HG02642 (cell line): ENCODE data around the gene ZNF2.
"Not testable (repeated sequence)": the region's sequence is repeated elsewhere in the genome, so short reads cannot be mapped to it uniquely, and the experiment has no call there.

Source experiments
- ATAC-seq: cut with Tn5 transposase; IDR thresholded peaks from one replicate; pipeline ENCODE4 v1.9.1; 2021; ENCODE audit warnings: mild to moderate bottlenecking; ENCODE audit not compliant: unreplicated experiment, poor library complexity

Gene ZNF2

DNA sequence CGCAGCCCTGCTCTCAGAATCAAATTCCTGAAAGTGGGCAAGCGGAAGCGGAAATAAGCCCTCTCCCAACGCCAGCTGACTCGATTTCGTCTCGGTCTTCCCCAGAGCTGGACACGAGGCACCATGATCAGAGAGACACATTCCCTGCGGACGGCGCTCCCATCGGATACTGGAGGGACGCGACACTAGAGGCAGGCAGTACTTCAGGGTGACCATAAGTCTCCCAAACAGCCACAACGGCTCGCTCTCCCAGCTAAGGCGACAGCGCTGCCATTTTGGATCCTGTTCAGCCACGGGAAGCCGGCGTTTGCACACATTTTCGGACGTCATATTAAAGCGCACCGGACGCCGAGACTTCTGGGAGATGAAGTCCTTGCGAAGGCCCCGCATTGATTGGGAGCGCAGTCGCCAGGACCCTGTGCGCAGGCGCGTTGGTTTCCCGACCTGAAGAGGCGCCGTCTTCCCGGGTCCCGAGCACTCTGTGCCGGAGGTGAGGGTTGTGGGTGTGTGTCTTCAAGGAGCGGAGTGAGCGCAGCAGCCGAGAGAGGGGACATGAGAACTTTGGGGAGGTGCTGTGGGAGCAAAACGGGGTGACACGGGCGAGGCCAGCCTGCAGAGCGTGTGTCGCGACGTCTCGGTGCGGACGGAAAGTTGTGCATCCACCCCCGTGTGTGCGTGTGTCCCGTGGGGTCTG is at the start of gene ZNF2:
ZNF2 (plus strand) TSS at position 439 of the 694 bp plus-strand sequence. CDS start 10,418 bp downstream, outside the sequence.
- peak; percentile 98 for ATAC-seq

DNA sequence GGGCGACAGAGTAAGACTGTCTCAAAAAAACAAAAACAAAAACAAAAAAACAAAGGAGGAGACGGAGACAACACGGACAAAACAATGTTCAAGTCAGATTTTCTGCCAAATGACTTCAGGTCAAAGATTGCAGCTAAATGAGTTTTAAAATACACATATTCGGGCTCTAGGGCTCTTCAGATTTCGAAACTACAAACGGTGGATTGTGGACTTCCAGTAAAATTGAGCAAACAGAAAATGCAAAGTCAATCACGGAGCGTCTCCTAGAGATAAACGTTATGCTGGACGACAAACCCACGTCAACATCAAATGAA is 44.6 kb upstream of the ZNF2 start:
- no peak for ATAC-seq

DNA sequence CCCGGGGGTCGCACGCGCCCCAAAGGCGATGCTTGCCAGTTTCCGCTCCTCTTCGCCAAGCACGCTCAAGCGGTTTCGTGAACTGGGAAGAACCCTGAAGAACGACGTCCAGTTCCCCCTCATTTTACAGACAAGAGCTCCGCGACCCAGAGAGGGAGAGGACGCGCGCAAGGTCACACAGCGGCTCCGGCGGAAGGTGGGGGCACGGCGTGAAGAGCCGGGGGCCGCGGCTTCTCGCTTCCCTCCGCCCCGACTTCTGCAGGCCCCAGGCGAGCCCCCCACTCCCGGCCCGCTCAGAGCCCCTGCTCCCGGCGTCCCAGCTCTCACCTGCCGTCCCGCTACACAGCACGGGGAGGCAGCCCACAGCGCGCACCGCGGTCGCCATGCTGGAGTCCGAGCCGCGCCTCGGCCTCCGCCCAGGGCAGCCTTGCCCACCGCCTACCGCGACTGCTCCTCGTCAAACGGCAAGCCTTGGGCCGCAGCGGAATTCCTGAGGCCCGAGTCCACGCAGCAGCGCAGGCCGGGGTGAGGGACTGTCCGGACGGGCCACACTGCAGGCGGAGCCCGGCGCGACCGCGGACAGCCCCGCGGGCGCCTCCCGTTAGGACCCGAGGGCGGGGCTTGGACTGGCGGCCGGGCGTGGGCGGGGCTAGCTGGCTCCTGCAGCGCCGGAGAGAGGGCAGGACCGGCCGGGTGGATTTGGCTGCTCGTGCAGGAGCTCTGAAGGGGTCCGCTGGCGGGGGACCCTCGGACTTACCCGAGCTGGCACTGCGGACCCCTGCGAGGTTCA is 44.0 kb upstream of the ZNF2 start, which contains the start of gene MRPS5:
MRPS5 (minus strand) TSS at position 402 of the 790 bp plus-strand sequence; CDS start at position 385, 17 bp downstream.
- peak; percentile 95 for ATAC-seq

DNA sequence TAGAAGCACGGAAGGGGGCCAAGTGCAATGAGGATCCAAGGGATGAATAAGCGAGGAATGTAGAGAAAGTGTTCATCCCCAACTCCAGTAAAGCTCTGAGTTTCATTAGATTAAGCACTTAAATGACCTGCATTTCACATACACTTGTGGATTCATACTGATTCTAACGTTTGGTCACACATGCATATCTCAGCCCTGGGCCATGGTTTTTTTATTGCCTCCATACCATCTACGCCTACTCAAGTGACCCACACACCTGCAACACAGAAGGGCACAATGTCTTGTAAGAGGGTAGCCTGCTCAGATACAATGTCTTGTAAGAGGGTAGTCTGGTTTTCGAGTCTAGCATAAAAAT is 43.4 kb upstream of the ZNF2 start:
- peak; percentile 3 for ATAC-seq

DNA sequence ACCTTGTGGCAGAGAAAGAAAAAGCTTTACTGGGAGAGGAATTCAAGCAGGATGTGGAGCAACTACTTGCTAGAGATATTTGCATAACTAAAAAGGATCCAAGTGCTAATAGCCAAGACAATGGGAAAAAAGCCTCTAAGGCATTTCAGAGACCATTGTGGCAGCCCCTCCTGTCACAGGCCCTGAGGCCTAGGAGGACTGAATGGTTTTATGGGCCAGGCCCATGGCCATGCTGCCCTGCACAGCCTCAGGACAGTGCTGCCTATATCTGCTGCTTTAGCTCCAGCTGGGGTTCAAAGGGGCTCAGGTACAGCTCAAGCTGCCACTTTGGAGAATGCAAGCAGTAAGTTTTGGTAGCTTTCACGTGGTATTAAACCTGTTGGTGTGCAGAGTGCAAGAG is 26.9 kb upstream of the ZNF2 start:
- ATAC-seq: no peak

DNA sequence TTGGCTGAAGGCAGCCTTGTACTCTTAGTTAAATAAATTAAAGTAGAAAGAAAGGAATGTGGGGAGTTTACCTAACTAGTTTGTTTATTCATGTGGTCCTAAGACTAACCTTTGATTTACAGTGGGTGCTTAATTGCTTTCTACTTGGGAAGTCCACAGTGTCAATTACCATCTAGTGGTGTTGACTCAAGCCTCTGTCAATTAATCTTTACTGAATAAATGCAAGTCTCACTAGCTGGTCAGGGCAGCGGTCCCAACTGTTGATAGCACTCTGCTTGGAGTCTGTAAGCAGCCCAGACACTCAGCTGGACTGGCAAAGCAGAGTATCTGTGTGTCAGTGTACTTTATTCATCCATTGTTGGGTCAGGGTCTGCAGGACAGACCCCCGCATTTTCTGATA is 21.8 kb upstream of the ZNF2 start:
- no peak for ATAC-seq

DNA sequence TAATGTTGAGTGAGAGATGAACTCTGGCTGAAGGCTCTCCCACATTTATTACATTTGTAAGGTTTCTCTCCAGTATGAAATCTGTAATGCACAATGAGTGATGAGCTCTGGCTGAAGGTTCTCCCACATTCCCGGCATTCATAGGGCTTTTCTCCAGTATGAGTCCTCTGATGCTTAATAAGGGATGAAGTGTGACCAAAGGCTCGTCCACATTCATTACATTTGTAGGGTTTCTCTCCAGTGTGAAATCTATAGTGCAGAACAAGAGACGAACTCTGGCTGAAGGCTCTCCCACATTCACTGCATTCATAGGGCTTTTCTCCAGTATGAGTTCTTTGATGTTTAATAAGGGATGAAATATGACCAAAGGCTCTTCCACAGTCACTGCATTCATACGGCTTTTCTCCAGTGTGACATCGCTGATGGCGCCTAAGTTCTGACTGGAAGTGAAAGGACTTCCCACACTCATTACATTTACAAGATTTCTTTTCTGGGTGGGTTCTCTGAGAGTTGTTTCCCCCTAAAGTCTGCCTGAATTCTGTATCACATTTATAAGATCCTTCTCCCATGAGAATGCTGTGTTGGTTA is 16.1 kb upstream of the ZNF2 start:
- ATAC-seq: no peak

DNA sequence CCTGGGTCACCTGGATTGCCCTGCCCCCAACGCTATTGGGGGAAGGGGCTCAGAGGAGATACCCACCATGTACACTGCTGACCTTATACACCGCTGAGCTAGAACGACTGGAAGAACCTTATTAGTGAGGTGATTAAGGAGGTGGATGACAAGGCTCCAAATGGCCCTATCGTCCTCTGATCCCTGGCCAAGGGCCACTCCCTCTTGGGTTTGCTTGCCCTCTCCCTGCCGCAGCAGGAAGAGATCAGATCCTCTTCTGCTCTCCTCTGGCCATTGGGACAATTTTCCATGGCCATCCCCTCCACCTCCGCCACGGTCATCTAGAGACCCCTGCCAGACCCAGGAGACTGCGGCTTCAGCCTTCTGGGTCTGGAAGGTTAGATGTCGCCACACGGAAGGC is 7.2 kb upstream of the ZNF2 start:
- no peak for ATAC-seq

DNA sequence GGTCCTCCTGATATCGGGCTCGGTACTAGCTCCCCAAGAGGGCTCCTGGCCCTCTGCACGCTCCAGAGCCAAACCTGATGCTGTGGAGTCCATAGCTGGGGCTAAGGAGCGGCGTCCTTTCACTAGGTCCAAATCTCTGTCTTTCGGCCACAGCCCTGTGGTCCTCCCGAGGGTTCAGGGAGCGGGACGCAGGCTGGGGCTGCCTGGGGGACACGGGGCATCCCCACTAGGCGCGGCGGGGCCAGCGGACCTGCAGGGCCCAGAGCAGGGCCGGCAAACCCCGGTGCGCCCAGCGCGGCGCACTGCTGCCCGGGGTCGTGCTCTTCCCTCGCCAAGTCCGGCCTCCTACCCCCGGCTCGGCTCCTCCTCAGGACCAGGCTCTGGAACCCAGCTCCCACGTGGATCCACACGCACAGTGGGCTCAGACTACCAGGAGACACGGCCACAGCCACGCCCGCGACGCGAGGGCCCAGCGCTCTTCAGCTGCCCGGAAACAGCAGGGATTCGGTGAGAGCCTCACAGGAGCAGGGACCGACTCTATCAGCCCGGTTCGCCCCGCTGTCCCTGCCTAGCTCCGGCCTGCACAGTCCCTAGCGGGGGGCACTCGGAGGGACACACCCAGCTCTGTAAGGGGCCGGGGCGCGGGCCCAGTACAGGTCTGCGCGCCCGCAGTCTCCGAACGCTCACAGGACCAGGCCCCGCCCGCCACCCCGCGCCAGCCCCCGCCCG is 6.6 kb upstream of the ZNF2 start:
- ATAC-seq: peak; percentile 57

DNA sequence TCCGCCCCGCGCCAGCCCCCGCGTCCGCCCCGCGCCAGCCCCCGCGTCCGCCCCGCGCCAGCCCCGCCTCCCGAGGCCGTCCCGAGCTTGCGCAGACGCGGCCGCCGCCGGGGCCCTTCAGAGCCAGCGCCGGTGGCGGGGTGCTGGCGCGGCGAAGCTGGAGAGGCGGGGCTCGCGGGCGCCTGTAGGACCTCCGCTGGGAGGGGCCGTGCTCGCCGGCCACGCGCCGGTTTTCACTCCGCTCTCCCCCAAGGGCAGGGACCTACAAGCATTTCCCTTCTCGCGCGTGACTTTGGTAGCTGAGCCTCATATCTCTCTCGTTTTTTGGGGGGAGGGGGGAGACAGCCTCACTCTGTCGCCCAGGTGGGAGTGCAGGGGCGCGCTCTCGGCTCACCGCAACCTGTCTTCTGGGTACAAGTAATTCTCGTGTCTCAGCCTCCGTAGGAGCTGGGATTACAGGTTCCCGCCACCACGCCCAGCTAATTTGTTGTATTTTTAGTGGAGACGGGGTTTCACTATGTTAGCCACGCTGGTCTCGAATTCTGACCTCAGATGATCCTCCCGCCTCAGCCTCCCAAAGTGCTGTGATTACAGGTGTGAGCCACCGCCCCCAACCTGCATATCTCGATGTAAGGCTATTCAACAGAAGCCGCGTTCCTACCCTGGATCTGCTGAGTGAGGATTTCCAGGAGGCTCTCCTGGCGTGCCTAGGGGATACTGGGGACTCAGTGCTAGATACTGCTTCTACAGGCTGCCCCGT is 5.7 kb upstream of the ZNF2 start, which contains the start of gene ZNF514:
ZNF514 (minus strand) TSS at position 159 of the 760 bp plus-strand sequence. CDS start 6,595 bp downstream, outside the sequence.
- ATAC-seq: peak; percentile 90

DNA sequence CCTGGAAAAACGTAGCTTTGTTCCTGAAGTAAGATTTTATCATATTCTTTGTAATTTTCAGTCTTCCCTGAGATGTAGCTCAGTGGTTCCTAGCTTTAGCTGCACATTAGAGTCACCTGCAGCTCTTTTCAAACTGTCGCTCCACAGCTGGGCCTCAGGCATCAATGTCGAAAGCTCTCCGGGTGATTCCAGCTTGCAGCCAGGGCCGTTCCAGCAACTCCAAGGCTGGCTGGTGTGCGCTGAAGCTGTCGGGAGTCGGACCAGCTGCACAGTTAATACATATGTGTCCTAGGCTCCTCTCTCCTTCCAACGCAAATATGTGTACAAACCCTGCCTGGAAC is 609 bp upstream of the ZNF2 start:
- peak; percentile 11 for ATAC-seq

DNA sequence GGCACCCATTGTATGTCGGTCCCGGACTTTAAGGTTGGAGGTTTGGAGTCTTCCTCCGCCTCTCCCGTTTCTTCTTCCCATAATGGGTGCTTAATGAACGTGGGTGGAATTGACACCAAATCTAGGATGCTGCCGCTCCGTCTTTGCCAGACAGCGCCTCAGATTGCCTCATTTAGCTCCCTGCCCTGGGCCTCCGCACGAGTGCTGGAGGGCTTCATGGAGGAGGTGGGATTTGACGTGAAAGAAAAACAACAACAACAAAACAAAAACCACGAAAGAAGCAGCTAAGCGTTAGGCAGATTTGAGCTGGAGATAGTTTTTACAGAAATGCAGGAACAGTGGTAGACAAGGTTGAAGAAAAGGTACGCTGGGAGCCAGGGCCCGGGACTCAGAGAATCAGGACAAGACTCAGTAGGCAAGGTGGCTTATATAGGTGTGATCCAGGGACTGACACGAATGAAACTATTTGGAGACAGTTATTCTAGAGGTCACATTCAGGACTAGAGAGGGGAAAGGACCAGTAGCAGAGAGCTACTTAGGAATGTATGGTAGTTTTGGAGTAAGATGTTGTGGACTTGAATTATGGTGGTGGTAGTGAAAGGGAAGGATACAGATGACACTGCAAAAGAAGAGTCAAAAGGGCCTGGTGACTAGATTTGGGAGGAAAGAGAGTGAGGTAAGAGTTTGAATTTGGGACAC is 605 bp downstream of the ZNF2 start:
- no peak for ATAC-seq

DNA sequence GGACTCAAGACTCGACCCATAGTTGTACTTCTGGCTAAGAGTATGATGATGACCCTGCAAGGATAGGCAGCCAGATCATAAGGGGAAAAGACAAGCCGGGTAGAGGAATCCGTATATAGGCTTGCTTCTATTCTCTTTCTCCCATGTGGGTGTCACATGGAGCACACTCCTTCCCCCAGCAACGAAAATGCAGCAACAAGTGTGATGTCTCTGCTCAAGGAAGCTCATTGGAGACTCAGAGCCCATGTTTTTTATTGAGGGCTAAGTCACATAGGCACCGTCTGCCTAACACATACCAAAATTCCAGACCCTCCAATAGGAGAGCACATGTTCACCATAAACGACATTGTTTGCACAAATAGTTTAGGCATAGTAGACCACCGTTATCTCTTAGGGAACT is 6.3 kb downstream of the ZNF2 start:
- ATAC-seq: no peak

DNA sequence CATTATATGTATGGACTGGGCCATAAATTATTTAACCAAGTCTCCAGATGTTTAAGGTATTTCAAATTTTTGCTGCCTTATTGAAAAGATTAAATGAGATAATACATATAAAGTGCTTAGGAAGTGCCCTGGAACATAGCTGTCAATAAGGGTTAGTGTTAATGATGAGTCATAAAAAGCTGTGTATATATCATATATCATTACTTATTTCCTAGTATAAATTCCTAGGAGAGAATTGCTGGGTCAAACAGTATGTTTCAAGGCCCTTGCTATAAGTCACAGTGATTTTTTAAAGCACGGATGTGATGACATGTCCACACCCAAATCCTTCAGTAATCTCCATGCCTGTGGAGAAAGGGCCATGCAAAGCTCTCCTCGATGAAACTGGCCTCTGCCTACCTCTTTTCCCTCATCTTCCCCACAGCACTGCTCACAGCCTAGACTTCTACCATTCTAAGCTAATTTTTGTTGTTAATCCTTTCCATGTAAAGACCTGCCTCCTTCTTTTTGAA is 8.5 kb downstream of the ZNF2 start:
- ATAC-seq: no peak

DNA sequence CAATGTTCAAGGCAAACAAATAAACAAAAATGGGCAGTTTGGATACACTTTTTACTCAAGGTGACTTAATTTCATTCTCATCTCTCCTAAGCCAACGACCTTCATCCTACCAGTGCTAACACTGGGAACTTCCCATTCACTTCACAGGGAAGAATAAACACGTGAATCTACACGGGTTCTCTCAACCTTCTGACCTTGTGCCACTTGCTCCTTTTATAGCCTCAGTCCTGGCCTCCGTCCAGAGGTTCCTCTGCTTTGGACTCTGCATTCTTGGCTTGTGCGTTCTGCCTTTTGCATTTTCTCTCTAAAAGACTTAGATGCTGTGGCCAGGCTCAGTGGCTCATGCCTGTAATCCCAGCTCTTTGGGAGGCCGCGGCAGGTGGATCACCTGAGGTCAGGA is 13.8 kb downstream of the ZNF2 start:
- no peak for ATAC-seq

DNA sequence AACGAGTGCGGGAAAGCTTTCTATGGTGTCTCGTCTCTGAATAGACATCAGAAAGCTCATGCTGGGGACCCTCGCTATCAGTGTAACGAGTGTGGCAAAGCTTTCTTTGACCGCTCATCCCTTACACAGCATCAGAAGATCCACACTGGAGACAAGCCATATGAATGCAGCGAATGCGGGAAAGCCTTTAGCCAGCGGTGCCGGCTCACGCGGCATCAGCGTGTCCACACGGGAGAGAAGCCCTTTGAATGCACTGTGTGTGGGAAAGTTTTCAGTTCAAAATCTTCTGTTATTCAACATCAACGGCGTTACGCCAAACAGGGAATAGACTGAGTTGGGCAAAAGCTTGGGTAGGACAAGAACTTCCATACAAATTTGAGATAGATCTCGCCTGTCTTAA is 16.2 kb downstream of the ZNF2 start:
- no peak for ATAC-seq

DNA sequence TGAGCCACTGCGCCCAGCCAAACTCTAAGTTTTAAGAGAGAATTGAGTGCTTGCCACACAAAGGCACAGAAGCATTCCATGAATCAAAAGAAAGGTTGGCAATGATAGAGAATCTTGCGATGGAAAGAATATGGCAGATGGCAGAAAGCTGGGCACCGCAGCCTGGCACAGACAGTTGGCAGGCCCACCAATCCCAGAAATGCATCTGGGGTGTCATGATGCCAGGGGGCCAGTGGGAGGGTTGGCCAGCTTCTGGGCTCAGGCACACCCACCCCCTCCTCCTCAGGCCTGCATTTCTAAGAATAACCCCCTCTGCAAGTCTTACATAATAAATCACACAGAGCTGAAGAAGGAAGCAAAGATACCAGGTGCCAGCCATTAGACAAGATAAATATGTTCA is 19.6 kb downstream of the ZNF2 start:
- ATAC-seq: no peak

DNA sequence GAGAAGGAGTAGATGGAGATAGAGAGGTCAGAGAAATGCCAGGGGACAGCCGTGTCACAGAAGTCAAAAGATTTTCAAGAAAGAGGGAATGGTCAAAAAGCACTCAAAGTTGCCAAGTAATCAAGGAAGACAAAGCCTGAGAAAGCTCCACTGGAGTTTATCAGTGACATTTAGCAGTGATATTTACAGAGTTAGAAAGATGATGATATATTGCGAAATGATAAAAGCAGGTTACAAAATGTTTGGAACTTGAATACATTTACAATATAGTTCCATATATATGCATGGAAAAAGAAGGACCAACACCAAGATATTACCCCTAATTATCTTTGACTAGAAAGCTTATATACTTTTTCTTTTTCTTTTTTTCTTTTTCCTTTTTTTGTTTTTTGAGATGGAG is 20.4 kb downstream of the ZNF2 start:
- ATAC-seq: no peak

DNA sequence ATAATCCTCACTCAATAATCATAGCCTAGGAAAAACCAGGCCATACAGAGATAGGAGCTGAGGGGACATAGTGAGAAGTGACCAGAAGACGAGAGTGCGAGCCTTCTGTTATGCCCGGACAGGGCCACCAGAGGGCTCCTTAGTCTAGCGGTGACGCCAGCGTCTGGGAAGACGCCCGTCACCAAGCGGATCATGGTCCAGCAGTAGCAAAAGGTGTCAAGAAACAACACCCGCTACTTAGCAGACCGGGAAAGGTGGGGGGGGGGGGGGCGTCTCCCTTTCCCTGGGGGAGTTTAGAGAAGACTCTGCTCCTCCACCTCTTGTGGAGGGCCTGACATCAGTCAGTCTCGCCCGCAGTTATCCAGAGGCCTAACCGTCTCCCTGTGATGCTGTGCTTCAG is 27.3 kb downstream of the ZNF2 start:
- ATAC-seq: not testable (repeated sequence)
